Gastroesophageal sphincter (tissue), 3 donors: Measurements from ENCODE around the gene POLR3G.

ENCODE experiments used
- POLR2A ChIP-seq, 2 donors: fragments of 450-650 bp; IDR thresholded peaks; one replicate each; pipeline ENCODE4 v1.6.1; 2017; ENCODE audit warnings: antibody characterized with exemption in 2 of 2, mild to moderate bottlenecking in 2 of 2, moderate library complexity in 1 of 2
- POLR2AphosphoS5 ChIP-seq: sonication (generic); formaldehyde crosslinking; IDR thresholded peaks from one replicate; pipeline ENCODE4 v1.6.1; 2017; ENCODE audit warnings: antibody characterized with exemption
- TF ChIP-seq, protein P1 (sequence below), 4 experiments: fragments of 200-600 bp in 2 of 4; fragments of 450-650 bp in 2 of 4; sonication (generic) in 1 of 4; IDR thresholded peaks; one replicate each; pipeline ENCODE4 v1.5.1; 2017 to 2019; ENCODE audit warnings: antibody characterized with exemption in 4 of 4, mild to moderate bottlenecking in 2 of 4, moderate library complexity in 2 of 4

DNA sequence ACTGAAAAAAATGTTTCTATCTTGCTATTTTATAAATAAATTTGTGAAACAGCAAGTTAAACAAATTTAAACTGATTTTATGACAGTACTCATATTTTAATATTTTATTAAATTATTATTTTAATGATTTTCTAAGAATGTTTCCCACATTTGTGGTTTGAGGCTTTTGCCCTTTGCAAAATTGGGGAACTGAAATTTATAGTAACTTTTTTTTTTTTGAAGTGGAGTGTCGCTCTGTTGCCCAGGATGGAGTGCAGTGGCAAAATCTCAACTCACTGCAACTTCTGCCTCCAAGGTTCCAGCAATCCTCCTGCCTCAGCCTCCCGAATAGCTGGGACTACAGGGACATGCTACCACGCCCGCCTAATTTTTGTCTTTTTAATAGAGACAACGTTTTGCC lies 76.7 kb downstream of the POLR3G start:
- TF ChIP-seq, protein P1, sequence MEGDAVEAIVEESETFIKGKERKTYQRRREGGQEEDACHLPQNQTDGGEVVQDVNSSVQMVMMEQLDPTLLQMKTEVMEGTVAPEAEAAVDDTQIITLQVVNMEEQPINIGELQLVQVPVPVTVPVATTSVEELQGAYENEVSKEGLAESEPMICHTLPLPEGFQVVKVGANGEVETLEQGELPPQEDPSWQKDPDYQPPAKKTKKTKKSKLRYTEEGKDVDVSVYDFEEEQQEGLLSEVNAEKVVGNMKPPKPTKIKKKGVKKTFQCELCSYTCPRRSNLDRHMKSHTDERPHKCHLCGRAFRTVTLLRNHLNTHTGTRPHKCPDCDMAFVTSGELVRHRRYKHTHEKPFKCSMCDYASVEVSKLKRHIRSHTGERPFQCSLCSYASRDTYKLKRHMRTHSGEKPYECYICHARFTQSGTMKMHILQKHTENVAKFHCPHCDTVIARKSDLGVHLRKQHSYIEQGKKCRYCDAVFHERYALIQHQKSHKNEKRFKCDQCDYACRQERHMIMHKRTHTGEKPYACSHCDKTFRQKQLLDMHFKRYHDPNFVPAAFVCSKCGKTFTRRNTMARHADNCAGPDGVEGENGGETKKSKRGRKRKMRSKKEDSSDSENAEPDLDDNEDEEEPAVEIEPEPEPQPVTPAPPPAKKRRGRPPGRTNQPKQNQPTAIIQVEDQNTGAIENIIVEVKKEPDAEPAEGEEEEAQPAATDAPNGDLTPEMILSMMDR (IDR thresholded peaks at IDR 0.05), result no peak
- no peak for TF ChIP-seq POLR2AphosphoS5
- TF ChIP-seq POLR2A (IDR thresholded peaks at IDR 0.05), result no peak
